HL-60 (cell line): ENCODE data around the gene WBP2.

Source experiments
- GABPA ChIP-seq: IDR thresholded peaks from 2 replicates; pipeline ENCODE4 v1.6.1; 2012; ENCODE audit warnings: low read depth
- POLR2AphosphoS5 ChIP-seq: IDR thresholded peaks from 2 replicates; pipeline ENCODE4 v1.6.1; 2012; ENCODE audit warnings: low read depth
- REST ChIP-seq: IDR thresholded peaks from 2 replicates; pipeline ENCODE4 v1.6.1; 2012; ENCODE audit warnings: low read depth; ENCODE audit not compliant: insufficient replicate concordance
- TF ChIP-seq, protein P1 (sequence below): IDR thresholded peaks from one replicate; pipeline ENCODE4 v1.5.1; 2011; ENCODE audit warnings: low read length, control low read depth, inconsistent platforms; ENCODE audit not compliant: insufficient read depth

- TF ChIP-seq, protein P1, sequence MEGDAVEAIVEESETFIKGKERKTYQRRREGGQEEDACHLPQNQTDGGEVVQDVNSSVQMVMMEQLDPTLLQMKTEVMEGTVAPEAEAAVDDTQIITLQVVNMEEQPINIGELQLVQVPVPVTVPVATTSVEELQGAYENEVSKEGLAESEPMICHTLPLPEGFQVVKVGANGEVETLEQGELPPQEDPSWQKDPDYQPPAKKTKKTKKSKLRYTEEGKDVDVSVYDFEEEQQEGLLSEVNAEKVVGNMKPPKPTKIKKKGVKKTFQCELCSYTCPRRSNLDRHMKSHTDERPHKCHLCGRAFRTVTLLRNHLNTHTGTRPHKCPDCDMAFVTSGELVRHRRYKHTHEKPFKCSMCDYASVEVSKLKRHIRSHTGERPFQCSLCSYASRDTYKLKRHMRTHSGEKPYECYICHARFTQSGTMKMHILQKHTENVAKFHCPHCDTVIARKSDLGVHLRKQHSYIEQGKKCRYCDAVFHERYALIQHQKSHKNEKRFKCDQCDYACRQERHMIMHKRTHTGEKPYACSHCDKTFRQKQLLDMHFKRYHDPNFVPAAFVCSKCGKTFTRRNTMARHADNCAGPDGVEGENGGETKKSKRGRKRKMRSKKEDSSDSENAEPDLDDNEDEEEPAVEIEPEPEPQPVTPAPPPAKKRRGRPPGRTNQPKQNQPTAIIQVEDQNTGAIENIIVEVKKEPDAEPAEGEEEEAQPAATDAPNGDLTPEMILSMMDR, result no peak
- TF ChIP-seq REST (no peak), POLR2AphosphoS5 (no peak), GABPA (no peak)
Observed at GRCh38 chr17:75853433-75853832, 1.7 kb downstream of the WBP2 start.
